B cell (primary cell): Measurements from ENCODE around the gene ABCA12. TPM values are rescaled to one million over a fixed set of nuclear protein-coding genes. Genes with fewer than 3 reads are reported as not detected.

ENCODE experiments used
- ATAC-seq: fragments of 200-7000 bp; cut with Tn5 transposase; one replicate; pipeline ENCODE4 v1.10.0; 2021; ENCODE audit warnings: low read depth, mild to moderate bottlenecking, moderate number of reproducible peaks, moderate library complexity
- CTCF ChIA-PET: fragments of 350-600 bp; sonication (Branson Sonifier 250); formaldehyde crosslinking; loops from one replicate; lab custom pipeline; 2021; ENCODE audit warnings: antibody characterized with exemption, inconsistent platforms; lab: Charles Lee
- POLR2A ChIA-PET: fragments of 350-600 bp; sonication (Branson Sonifier 250); formaldehyde crosslinking; loops from one replicate; lab custom pipeline; 2021; ENCODE audit warnings: antibody characterized with exemption; lab: Charles Lee
- DNase-seq: peaks from one replicate; pipeline ENCODE4 v3.0.0; 2013
- H2AFZ ChIP-seq: 2 replicates; pipeline ENCODE4 v1.6.1; 2012; ENCODE audit warnings: mild to moderate bottlenecking, low read depth, low read length; ENCODE audit not compliant: insufficient read depth, poor library complexity, severe bottlenecking
- H3K27ac ChIP-seq, 2 donors: 1 replicate in 1 of 2; 2 replicates in 1 of 2; pipeline ENCODE4 v1.5.1; 2012 to 2013; ENCODE audit warnings: low read length in 2 of 2, mild to moderate bottlenecking in 2 of 2, moderate library complexity in 1 of 2
- H3K27me3 ChIP-seq, 4 experiments: fragments of 200-600 bp in 1 of 4; sonication (generic) in 1 of 4; replicated peaks in 1 of 4; 1 replicate in 2 of 4; 2 replicates in 2 of 4; pipeline versions ENCODE4 v1.6.1 to v1.7.0; 2013 to 2016; ENCODE audit warnings: low read length in 3 of 4, mild to moderate bottlenecking in 2 of 4, mixed read lengths in 1 of 4, moderate library complexity in 1 of 4; ENCODE audit not compliant: insufficient read depth in 4 of 4, control insufficient read depth in 3 of 4; ENCODE audit errors: control extremely low read depth in 1 of 4
- H3K36me3 ChIP-seq, 2 experiments: replicated peaks in 1 of 2; 1 replicate in 1 of 2; 2 replicates in 1 of 2; pipeline versions ENCODE4 v1.6.1 to v1.7.1; 2013; ENCODE audit warnings: low read length in 1 of 2; ENCODE audit not compliant: insufficient read depth in 2 of 2, control insufficient read depth in 1 of 2; ENCODE audit errors: control extremely low read depth in 1 of 2, extremely low read depth in 1 of 2
- H3K4me1 ChIP-seq, 2 donors: fragments of 200-600 bp in 1 of 2; sonication (generic) in 1 of 2; 1 replicate in 1 of 2; 2 replicates in 1 of 2; pipeline versions ENCODE4 v1.5.1 to v1.6.1; 2013 to 2017; ENCODE audit warnings: low read length in 2 of 2; ENCODE audit not compliant: control insufficient read depth in 2 of 2, insufficient read depth in 2 of 2
- H3K4me2 ChIP-seq: replicated peaks from 2 replicates; pipeline ENCODE3; 2012; ENCODE audit warnings: mild to moderate bottlenecking, low read depth, low read length; ENCODE audit not compliant: poor library complexity, severe bottlenecking
- H3K4me3 ChIP-seq, 5 experiments: fragments of 200-600 bp in 1 of 5; sonication (generic) in 1 of 5; 1 replicate in 3 of 5; 2 replicates in 2 of 5; pipeline versions ENCODE4 v1.5.1 to v1.7.0; 2011 to 2016; ENCODE audit warnings: low read length in 4 of 5, mild to moderate bottlenecking in 4 of 5, low read depth in 2 of 5, control low read depth in 1 of 5, moderate library complexity in 1 of 5; ENCODE audit not compliant: insufficient read depth in 1 of 5; ENCODE audit errors: control extremely low read depth in 1 of 5, extremely low read depth in 1 of 5
- H3K79me2 ChIP-seq: fragments of 200-600 bp; sonication (generic); one replicate; pipeline ENCODE4 v1.6.0; 2016; ENCODE audit warnings: low read length; ENCODE audit not compliant: control insufficient read depth, insufficient read depth
- H3K9ac ChIP-seq: fragments of 200-600 bp; sonication (generic); 2 replicates; pipeline ENCODE4 v1.6.1; 2017; ENCODE audit warnings: mild to moderate bottlenecking, low read length, moderate library complexity
- H3K9me3 ChIP-seq, 3 donors: one replicate each; pipeline versions ENCODE4 v1.6.1 to v1.7.1; 2013; ENCODE audit warnings: low read length in 2 of 3; ENCODE audit not compliant: control insufficient read depth in 2 of 3, insufficient read depth in 1 of 3; ENCODE audit errors: control extremely low read depth in 1 of 3
- H4K20me1 ChIP-seq: 2 replicates; pipeline ENCODE4 v1.6.0; 2012; ENCODE audit warnings: mild to moderate bottlenecking, low read length; ENCODE audit not compliant: insufficient read depth, control insufficient read depth, poor library complexity, severe bottlenecking
- H3K27ac Mint-ChIP-seq: one replicate; pipeline ENCODE4 v1.8.0; 2021; ENCODE audit warnings: mixed read lengths
- H3K27me3 Mint-ChIP-seq: one replicate; pipeline ENCODE4 v1.8.0; 2021; ENCODE audit warnings: mixed read lengths
- H3K4me1 Mint-ChIP-seq: one replicate; pipeline ENCODE4 v1.8.0; 2021; ENCODE audit warnings: mixed read lengths
- H3K4me3 Mint-ChIP-seq: one replicate; pipeline ENCODE4 v1.8.0; 2021; ENCODE audit warnings: mixed read lengths
- H3K9me3 Mint-ChIP-seq: one replicate; pipeline ENCODE4 v1.8.0; 2022; ENCODE audit warnings: mixed read lengths; ENCODE audit not compliant: insufficient read depth
- CTCF ChIP-seq: fragments of 200-600 bp; IDR thresholded peaks from one replicate; pipeline ENCODE4 v1.8.0; 2022; ENCODE audit warnings: antibody characterized with exemption, mild to moderate bottlenecking
- EZH2 ChIP-seq: IDR thresholded peaks from 2 replicates; pipeline ENCODE4 v1.6.1; 2012; ENCODE audit warnings: borderline replicate concordance, low read depth, mild to moderate bottlenecking, moderate library complexity, low read length; ENCODE audit not compliant: insufficient read depth, poor library complexity, severe bottlenecking
- WGBS: methylation state at CpG from one replicate; pipeline ENCODE4 v1.1.5; 2013; ENCODE audit warnings: missing lambda C conversion rate; ENCODE audit not compliant: insufficient coverage; 5-methylcytosine and 5-hydroxymethylcytosine counted together
- intact Hi-C: fragments of 100-400 bp; cut with micrococcal nuclease; formaldehyde crosslinking; loops from one replicate; pipeline ENCODE4 v1.10.0; 2022
- polyA plus RNA-seq: library from polyadenylated mRNA; depleted of rRNA; stranded (reverse); fragments of >200 nt; gene quantifications from 2 replicates; pipeline ENCODE4 v1.2.3, GENCODE V29; 2012
- total RNA-seq, 2 donors: library from RNA; stranded (reverse); fragments of 120-200 nt in 1 of 2; gene quantifications; 1 replicate in 1 of 2; 2 replicates in 1 of 2; pipeline versions ENCODE4 v1.2.3 to v1.2.4, GENCODE V29; 2013 to 2022

The ABCA12 gene
- total and polyA plus RNA-seq, 2 donors (not counting 1 experiment from before 2014, with no cell fraction given), result not detected

GRCh38 chr2:215060861-215061536 lies 77.4 kb downstream of the ABCA12 start:
- ChIA-PET CTCF (no interaction called here), POLR2A (no interaction called here)

More at GRCh38 chr2:215060861-215061536, 77.4 kb downstream of the ABCA12 start:
- H3K4me3 ChIP-seq, result no peak overlapping the region
- ATAC-seq (no peak), DNase-seq (no peak)
- H3K9me3 ChIP-seq, result no peaks in the 10 kb centered on the region
- H3K4me1 ChIP-seq, result no peaks in the 10 kb centered on the region
- no peaks in the 10 kb centered on the region for H3K4me1 Mint-ChIP-seq
- H3K27ac ChIP-seq, result no peak overlapping the region
- no peaks in the 10 kb centered on the region for H3K79me2 ChIP-seq
- WGBS, result 94% methylated on average over 3 of the region's 7 CpGs
- no peaks in the 10 kb centered on the region for H3K27me3 Mint-ChIP-seq
- H2AFZ ChIP-seq, result no peak overlapping the region
- no peak overlapping the region for H3K4me2 ChIP-seq
- no peak overlapping the region for H3K4me3 Mint-ChIP-seq
- no peaks in the 10 kb centered on the region for H3K27me3 ChIP-seq
- no peaks in the 10 kb centered on the region for H4K20me1 ChIP-seq
- TF ChIP-seq CTCF (no peak), EZH2 (no peak)
- intact Hi-C loops, result no loop called here
- H3K9ac ChIP-seq, result no peak overlapping the region
- H3K27ac Mint-ChIP-seq, result no peak overlapping the region
- no peaks in the 10 kb centered on the region for H3K36me3 ChIP-seq
- H3K9me3 Mint-ChIP-seq, result no peaks in the 10 kb centered on the region
